Stimulated activated CD8-positive, alpha-beta memory T cell treated with anti-CD3 and anti-CD28 coated beads, Interleukin-15, amount 100 ng/mL, for 24 hours (primary cell): ENCODE measurements around the gene TWNK.
"Not testable (repeated sequence)": the region's sequence is repeated elsewhere in the genome, so short reads cannot be mapped to it uniquely, and the experiment has no call there.

Source experiments
- DNase-seq: peaks from one replicate; pipeline ENCODE4 v3.0.0-alpha.2; 2020; ENCODE audit warnings: low read depth

Gene TWNK

GRCh38 chr10:100972904-100973535, 14.3 kb upstream of the TWNK start:
- no peak for DNase-seq

GRCh38 chr10:100975397-100975796, 11.9 kb upstream of the TWNK start:
- DNase-seq: not testable (repeated sequence)

GRCh38 chr10:100976906-100977305, 10.4 kb upstream of the TWNK start:
- no peak for DNase-seq

- DNase-seq: no peak
Observed at GRCh38 chr10:100977436-100977835, 9.9 kb upstream of the TWNK start.

GRCh38 chr10:100978121-100978900, 9.0 kb upstream of the TWNK start:
- DNase-seq: no peak

- no peak for DNase-seq
Observed at GRCh38 chr10:100978901-100979195, 8.5 kb upstream of the TWNK start.

GRCh38 chr10:100979791-100980272, 7.5 kb upstream of the TWNK start:
- no peak for DNase-seq

GRCh38 chr10:100980311-100980710, 7.0 kb upstream of the TWNK start:
- no peak for DNase-seq

- no peak for DNase-seq
Observed at GRCh38 chr10:100980711-100981110, 6.6 kb upstream of the TWNK start.

GRCh38 chr10:100981178-100981772, 6.1 kb upstream of the TWNK start:
- DNase-seq: no peak

GRCh38 chr10:100982916-100983830, 4.2 kb upstream of the TWNK start:
- DNase-seq: no peak

- no peak for DNase-seq
Observed at GRCh38 chr10:100983868-100984671, 3.3 kb upstream of the TWNK start.

- DNase-seq: no peak
Observed at GRCh38 chr10:100984672-100985177, 2.6 kb upstream of the TWNK start.

- no peak for DNase-seq
Observed at GRCh38 chr10:100985336-100985735, 2.0 kb upstream of the TWNK start.

- no peak for DNase-seq
Observed at GRCh38 chr10:100986623-100986951, 756 bp upstream of the TWNK start.

GRCh38 chr10:100987685-100988049, 324 bp downstream of the TWNK start:
- DNase-seq: no peak

GRCh38 chr10:100988166-100988565, 823 bp downstream of the TWNK start:
- no peak for DNase-seq

GRCh38 chr10:100989088-100989487, 1.7 kb downstream of the TWNK start:
- DNase-seq: no peak

- DNase-seq: no peak
Observed at GRCh38 chr10:100993986-100994708, 6.8 kb downstream of the TWNK start.

GRCh38 chr10:100995181-100995580, 7.8 kb downstream of the TWNK start:
- no peak for DNase-seq
